ENCODE measurements around the gene CYP4A22.

CYP4A22 gene

DNA sequence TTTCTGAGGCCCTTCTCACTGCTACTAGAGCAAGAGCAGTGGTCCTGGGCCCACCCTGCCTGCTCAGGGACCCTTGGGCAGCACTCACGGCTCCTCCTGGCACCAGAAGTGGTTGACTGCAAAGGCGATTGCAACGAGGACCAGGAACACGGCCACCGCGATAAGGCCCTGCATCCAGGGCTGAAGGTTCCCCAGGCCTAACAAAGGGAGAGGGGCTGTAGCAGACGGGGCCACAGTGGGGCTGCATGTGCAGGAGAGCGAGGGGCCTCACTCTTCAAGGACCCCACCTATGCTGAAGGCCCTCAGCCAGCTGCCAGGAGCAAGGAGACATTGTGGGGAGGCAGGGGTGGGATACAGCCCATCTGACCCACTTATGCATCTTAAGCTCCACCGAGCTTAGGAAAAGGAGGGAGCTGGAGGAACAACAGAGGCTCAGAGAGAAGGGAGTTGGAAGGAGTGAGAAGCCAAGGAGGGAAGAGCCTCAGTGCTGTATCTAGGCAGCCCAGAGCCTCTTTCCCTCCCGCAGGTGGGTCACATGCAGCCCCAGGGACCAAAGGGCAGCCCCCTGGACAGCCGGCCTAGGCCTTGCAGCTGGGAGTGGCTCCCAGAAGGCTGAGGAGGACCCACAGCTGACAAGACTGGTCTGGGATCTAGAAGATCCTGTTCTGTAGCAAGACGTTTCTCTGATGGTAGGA, 50.1 kb downstream of the CYP4A22 start:
- H3K27me3 ChIP-seq = no peaks in the 10 kb centered on the region
- H3K4me1 ChIP-seq = no peaks in the 10 kb centered on the region
- no peaks in the 10 kb centered on the region for H3K9me3 ChIP-seq
- H3K36me3 ChIP-seq = no peaks in the 10 kb centered on the region
- TF ChIP-seq, protein P1, sequence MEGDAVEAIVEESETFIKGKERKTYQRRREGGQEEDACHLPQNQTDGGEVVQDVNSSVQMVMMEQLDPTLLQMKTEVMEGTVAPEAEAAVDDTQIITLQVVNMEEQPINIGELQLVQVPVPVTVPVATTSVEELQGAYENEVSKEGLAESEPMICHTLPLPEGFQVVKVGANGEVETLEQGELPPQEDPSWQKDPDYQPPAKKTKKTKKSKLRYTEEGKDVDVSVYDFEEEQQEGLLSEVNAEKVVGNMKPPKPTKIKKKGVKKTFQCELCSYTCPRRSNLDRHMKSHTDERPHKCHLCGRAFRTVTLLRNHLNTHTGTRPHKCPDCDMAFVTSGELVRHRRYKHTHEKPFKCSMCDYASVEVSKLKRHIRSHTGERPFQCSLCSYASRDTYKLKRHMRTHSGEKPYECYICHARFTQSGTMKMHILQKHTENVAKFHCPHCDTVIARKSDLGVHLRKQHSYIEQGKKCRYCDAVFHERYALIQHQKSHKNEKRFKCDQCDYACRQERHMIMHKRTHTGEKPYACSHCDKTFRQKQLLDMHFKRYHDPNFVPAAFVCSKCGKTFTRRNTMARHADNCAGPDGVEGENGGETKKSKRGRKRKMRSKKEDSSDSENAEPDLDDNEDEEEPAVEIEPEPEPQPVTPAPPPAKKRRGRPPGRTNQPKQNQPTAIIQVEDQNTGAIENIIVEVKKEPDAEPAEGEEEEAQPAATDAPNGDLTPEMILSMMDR (IDR thresholded peaks at IDR 0.05; ENCODE audit: low read depth, low read length) = no peak
- DNase-seq = no peak
- no peak overlapping the region for H3K4me3 ChIP-seq (ENCODE audit: low read depth, low read length)

DNA sequence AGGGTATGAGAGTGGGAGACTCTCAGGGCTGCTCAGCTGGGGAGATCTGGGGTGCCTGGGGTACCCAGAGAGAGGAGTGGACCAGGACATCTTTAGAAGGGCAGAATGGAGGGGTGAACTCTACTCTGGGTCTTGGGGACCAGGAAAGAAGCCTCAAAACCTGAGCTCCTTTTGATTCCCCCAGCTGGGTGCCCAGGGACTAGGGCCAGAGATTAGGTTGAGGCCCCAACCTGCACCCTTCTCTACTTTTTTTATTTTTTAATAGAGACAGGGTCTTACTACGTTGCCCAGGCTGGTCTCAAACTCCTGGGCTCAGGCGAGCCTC, 50.6 kb downstream of the CYP4A22 start:
- no peak for DNase-seq
- TF ChIP-seq, protein P1 (IDR thresholded peaks at IDR 0.05; ENCODE audit: low read depth, low read length) = no peak
- Histone ChIP-seq H3K27me3 (no peaks in the 10 kb centered on the region), H3K4me1 (no peaks in the 10 kb centered on the region), H3K4me3 (ENCODE audit: low read depth, low read length) (no peak overlapping the region), H3K36me3 (no peaks in the 10 kb centered on the region), H3K9me3 (no peaks in the 10 kb centered on the region)

DNA sequence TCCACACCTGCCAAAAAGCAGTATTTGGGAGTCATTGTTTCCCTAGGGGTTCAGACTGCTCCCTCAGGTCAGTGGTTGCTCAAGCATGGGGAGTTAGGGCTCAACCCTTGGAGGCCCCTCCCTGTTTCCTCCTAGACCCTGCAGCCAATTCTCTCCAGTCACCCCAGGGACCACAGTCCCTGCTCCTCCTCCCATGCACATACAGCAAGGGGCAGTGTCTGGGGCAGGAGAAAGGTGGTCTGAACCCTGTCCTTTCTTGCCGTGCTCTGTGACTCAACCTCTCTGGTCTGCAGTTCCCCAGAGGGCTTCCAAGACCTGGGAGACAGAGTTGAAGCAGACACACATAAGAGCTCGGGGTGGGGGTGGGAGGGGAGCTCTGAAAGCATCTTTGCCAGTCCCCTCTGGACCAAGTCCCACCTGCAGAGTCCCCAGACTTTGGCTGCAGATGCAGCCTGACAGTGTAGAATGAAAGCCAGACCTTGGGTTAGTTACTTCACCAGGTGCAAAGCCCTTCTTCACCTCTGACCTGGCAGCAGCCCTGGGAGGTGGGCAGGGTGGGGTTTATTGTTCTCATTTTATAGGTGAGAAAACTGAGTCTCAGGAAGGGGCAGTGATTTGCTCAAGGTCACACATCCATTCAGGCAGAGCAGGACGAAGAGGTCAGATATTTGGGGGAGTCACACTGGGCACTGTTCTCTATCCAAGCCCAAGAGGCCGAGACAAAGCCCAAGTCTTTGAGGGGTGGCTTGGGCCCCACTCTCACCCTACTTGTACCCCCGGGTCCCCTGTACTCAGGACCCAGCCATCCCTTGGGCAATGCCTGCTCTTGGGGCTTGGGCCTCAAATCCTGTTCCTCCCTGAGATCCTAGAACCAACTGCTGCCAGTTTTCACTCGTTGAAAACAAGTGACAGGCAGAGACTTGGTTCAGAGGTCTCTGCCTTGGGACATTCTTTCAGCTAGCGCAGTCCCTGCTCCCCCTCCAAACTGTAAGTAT, 51.8 kb downstream of the CYP4A22 start:
- TF ChIP-seq, protein P1 (IDR thresholded peaks at IDR 0.05; ENCODE audit: low read depth, low read length) = no peak
- H3K27me3 ChIP-seq = no peaks in the 10 kb centered on the region
- H3K4me1 ChIP-seq = no peaks in the 10 kb centered on the region

DNA sequence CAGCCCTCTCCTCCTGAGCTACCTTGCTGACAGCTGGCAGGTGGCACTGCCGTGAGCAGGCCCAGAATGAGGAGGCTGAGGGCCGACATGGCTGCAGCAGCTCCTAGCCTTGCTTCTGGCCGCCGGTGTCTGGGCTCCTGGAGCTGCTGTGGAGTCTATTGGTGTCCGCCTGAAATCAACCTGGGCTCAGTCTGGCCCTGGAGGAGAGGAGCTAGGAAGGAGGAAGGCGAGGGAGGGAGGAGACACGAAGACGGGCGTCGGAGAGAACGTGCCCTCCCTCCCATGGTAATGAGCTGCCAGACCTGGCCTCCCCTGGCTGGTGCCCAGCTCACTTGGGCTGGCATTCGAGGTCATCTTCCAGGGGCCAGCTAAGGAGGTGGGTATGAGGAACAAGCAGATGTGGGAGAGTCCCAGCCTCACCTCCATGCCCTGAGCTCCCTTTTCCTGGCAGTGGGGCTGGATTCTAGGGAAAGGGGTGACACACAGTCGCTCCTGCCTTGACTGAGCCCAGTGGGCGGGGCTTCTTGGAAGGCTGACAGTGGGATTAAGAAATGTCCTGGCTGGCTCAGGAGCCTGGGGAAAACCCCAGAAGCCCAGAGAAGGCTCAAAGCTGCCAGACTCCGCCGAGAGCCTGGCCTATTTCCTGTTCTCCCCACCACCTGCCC, 52.7 kb downstream of the CYP4A22 start, which contains the start of gene PDZK1IP1:
Gene PDZK1IP1 (minus strand): TSS at position 193 of the 665 bp plus-strand sequence. CDS start 104 bp downstream, at position 89.
- H3K9me3 ChIP-seq = no peaks in the 10 kb centered on the region
- no peak for DNase-seq
- no peaks in the 10 kb centered on the region for H3K36me3 ChIP-seq
- no peaks in the 10 kb centered on the region for H3K27me3 ChIP-seq
- H3K4me1 ChIP-seq = no peaks in the 10 kb centered on the region
- no peak within 1 kb of the TSS for H3K4me3 ChIP-seq (ENCODE audit: low read depth, low read length)
- TF ChIP-seq, protein P1 (IDR thresholded peaks at IDR 0.05; ENCODE audit: low read depth, low read length) = no peak

More for the DNA sequence above, 51.8 kb downstream of the CYP4A22 start:
- H3K9me3 ChIP-seq = no peaks in the 10 kb centered on the region
- no peak for DNase-seq
- H3K36me3 ChIP-seq = no peaks in the 10 kb centered on the region
- H3K4me3 ChIP-seq (ENCODE audit: low read depth, low read length) = no peak overlapping the region

DNA sequence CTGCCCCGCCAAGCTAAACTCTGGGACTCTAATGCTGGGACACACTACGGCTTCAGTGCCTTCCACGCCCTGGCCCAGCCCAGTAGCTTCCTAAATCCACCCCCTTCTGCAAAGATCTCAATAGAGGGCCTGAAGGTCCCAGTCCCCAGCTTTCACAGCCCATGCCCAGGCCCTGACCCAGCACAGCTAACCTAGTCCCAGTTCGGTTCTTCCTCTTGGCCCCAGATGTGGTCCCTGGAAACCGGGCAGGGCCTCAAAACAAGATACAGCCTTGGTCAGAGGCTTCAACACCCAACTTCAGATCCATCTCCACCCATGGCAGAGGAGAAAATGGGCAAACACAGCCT, 53.2 kb downstream of the CYP4A22 start:
- Histone ChIP-seq H3K4me3 (ENCODE audit: low read depth, low read length) (no peak overlapping the region), H3K36me3 (no peaks in the 10 kb centered on the region), H3K4me1 (no peaks in the 10 kb centered on the region), H3K9me3 (no peaks in the 10 kb centered on the region), H3K27me3 (no peaks in the 10 kb centered on the region)
- TF ChIP-seq, protein P1 (IDR thresholded peaks at IDR 0.05; ENCODE audit: low read depth, low read length) = no peak
- DNase-seq = no peak

Measured in BE2C (cell line).